RWPE1 (cell line): ENCODE data around the gene PACRGL.
"Not testable (repeated sequence)": the region's sequence is repeated elsewhere in the genome, so short reads cannot be mapped to it uniquely, and the experiment has no call there.

Source experiments
- CTCF ChIA-PET: fragments of 350-600 bp; sonication (Branson Sonifier 250); formaldehyde crosslinking; extraction: SDS; loops from one replicate; lab custom pipeline; 2021; lab: Yijun Ruan, JAX
- POLR2A ChIA-PET: fragments of 400-600 bp; formaldehyde crosslinking; extraction: SDS; loops from one replicate; lab custom pipeline; 2020; ENCODE audit warnings: antibody characterized with exemption; ENCODE audit not compliant: low non-redundant PET; lab: Yijun Ruan, JAX
- DNase-seq: peaks from one replicate; pipeline ENCODE4 v3.0.0; 2012; ENCODE audit warnings: low spot score
- H3K27ac ChIP-seq: fragments of 450-650 bp; 2 replicates; pipeline ENCODE4 v1.5.1; 2017
- CTCF ChIP-seq: fragments of 450-650 bp; conservative IDR thresholded peaks from 2 replicates; pipeline ENCODE4 v1.5.1; 2017; ENCODE audit warnings: low read depth, mild to moderate bottlenecking

PACRGL gene

GRCh38 chr4:20698820-20699219 lies 1.4 kb upstream of the PACRGL start:
- POLR2A ChIA-PET: no interaction called here
- CTCF ChIA-PET: no interaction called here
- DNase-seq: no peak
- no peak overlapping the region for H3K27ac ChIP-seq
- no peak for TF ChIP-seq CTCF

- no peak overlapping the region for H3K27ac ChIP-seq
- DNase-seq: no peak
- ChIA-PET CTCF (no interaction called here), POLR2A (no interaction called here)
- TF ChIP-seq CTCF: no peak
Observed at GRCh38 chr4:20711335-20711734, 11.1 kb downstream of the PACRGL start.

GRCh38 chr4:20723019-20723418 lies 22.8 kb downstream of the PACRGL start:
- CTCF ChIA-PET: interaction anchor here (0.6 kb wide), 1 partner anchor 1075 kb away, joined by 4 read pairs; no protein-coding TSS in a partner anchor
- H3K27ac ChIP-seq: no peak overlapping the region
- POLR2A ChIA-PET: no interaction called here
- peak; percentile 40 for DNase-seq
- TF ChIP-seq CTCF: no peak

GRCh38 chr4:20723463-20723862 lies 23.2 kb downstream of the PACRGL start:
- POLR2A ChIA-PET: no interaction called here
- TF ChIP-seq CTCF: no peak
- H3K27ac ChIP-seq: no peak overlapping the region
- no peak for DNase-seq
- CTCF ChIA-PET: no interaction called here

- H3K27ac ChIP-seq: no peak overlapping the region
- CTCF ChIA-PET: no interaction called here
- POLR2A ChIA-PET: no interaction called here
- DNase-seq: no peak
- no peak for TF ChIP-seq CTCF
Observed at GRCh38 chr4:20724915-20725314, 24.7 kb downstream of the PACRGL start.

GRCh38 chr4:20735931-20736330 lies 35.7 kb downstream of the PACRGL start:
- CTCF ChIA-PET: no interaction called here
- no peak overlapping the region for H3K27ac ChIP-seq
- POLR2A ChIA-PET: no interaction called here
- DNase-seq: no peak
- TF ChIP-seq CTCF: no peak

GRCh38 chr4:20746000-20746399 lies 45.7 kb downstream of the PACRGL start:
- DNase-seq, CTCF ChIA-PET, H3K27ac ChIP-seq, POLR2A ChIA-PET: not testable (repeated sequence)
